HEK293 (cell line): ENCODE results near the gene DUSP2.
A peak's percentile ranks its signal among the peaks of the same experiment; 100 is the strongest.

Experiments
- CTCF ChIA-PET: fragments of 350-600 bp; formaldehyde crosslinking; extraction: SDS; loops from one replicate; lab custom pipeline; 2021; ENCODE audit warnings: antibody characterized with exemption; lab: Yijun Ruan, JAX
- POLR2A ChIA-PET: fragments of 300-600 bp; formaldehyde crosslinking; extraction: SDS; loops from one replicate; lab custom pipeline; 2020; ENCODE audit warnings: antibody characterized with exemption, inconsistent platforms; lab: Yijun Ruan, JAX
- H3K27ac ChIP-seq: fragments of 200-500 bp; sonication (Bioruptor generic); 2 replicates; pipeline ENCODE4 v1.5.1; 2014; ENCODE audit warnings: low read depth, low read length, control low read depth, inconsistent platforms; ENCODE audit errors: extremely low read depth
- H3K36me3 ChIP-seq, 2 experiments: fragments of 200-500 bp in 1 of 2; sonication (Bioruptor generic) in 1 of 2; 1 replicate in 1 of 2; 2 replicates in 1 of 2; pipeline ENCODE4 v1.5.1; 2014 to 2017; ENCODE audit warnings: inconsistent platforms in 2 of 2, low read length in 2 of 2; ENCODE audit not compliant: control insufficient read depth in 2 of 2, insufficient read depth in 1 of 2
- H3K4me1 ChIP-seq: fragments of 200-500 bp; sonication (Bioruptor generic); 2 replicates; pipeline ENCODE4 v1.5.1; 2014; ENCODE audit warnings: mild to moderate bottlenecking, low read length, inconsistent platforms; ENCODE audit not compliant: control insufficient read depth, insufficient read depth
- H3K4me3 ChIP-seq: 2 replicates; pipeline ENCODE4 v1.5.1; 2011; ENCODE audit warnings: low read depth, mild to moderate bottlenecking, control low read depth, low read length, moderate library complexity
- H3K9me3 ChIP-seq: fragments of 200-500 bp; sonication (Bioruptor generic); 2 replicates; pipeline ENCODE4 v1.5.1; 2014; ENCODE audit warnings: low read depth, low read length, inconsistent platforms; ENCODE audit not compliant: control insufficient read depth, insufficient read depth
- BCL11B ChIP-seq: fragments of 450-650 bp; formaldehyde crosslinking; IDR thresholded peaks from 2 replicates; pipeline ENCODE4 v1.5.1; 2016; ENCODE audit warnings: low read depth, missing biosample characterization, missing genetic modification characterization
- BCL6B ChIP-seq: fragments of 450-650 bp; formaldehyde crosslinking; IDR thresholded peaks from 2 replicates; pipeline ENCODE4 v1.5.1; 2017; ENCODE audit warnings: missing biosample characterization, missing genetic modification characterization
- EGR2 ChIP-seq: fragments of 450-650 bp; formaldehyde crosslinking; IDR thresholded peaks from 2 replicates; pipeline ENCODE4 v1.5.1; 2016; ENCODE audit warnings: low read depth, missing biosample characterization, missing genetic modification characterization
- GLIS2 ChIP-seq: fragments of 450-650 bp; formaldehyde crosslinking; IDR thresholded peaks from 2 replicates; pipeline ENCODE4 v1.5.1; 2016; ENCODE audit warnings: missing biosample characterization, missing genetic modification characterization
- HOXD13 ChIP-seq: sonication (generic); formaldehyde crosslinking; IDR thresholded peaks from 2 replicates; pipeline ENCODE4 v1.8.0; 2022; ENCODE audit warnings: missing genetic modification reagents, borderline replicate concordance
- KLF1 ChIP-seq: fragments of 450-650 bp; formaldehyde crosslinking; IDR thresholded peaks from 2 replicates; pipeline ENCODE4 v1.5.1; 2016; ENCODE audit warnings: missing biosample characterization, missing genetic modification characterization
- KLF10 ChIP-seq: fragments of 450-650 bp; IDR thresholded peaks from 2 replicates; pipeline ENCODE4 v1.5.1; 2018; ENCODE audit warnings: missing biosample characterization, mild to moderate bottlenecking, missing genetic modification characterization
- SCRT2 ChIP-seq: fragments of 450-650 bp; formaldehyde crosslinking; IDR thresholded peaks from 2 replicates; pipeline ENCODE4 v1.5.1; 2016; ENCODE audit warnings: missing biosample characterization, missing genetic modification characterization
- SP3 ChIP-seq: fragments of 450-650 bp; formaldehyde crosslinking; IDR thresholded peaks from 2 replicates; pipeline ENCODE4 v1.5.1; 2016; ENCODE audit warnings: missing biosample characterization, missing genetic modification characterization
- ZBTB20 ChIP-seq: fragments of 450-650 bp; formaldehyde crosslinking; IDR thresholded peaks from 2 replicates; pipeline ENCODE4 v1.5.1; 2016; ENCODE audit warnings: missing biosample characterization, missing genetic modification characterization
- ZBTB26 ChIP-seq: fragments of 450-650 bp; formaldehyde crosslinking; optimal IDR thresholded peaks from 2 replicates; pipeline ENCODE3; 2016; ENCODE audit warnings: missing biosample characterization, mild to moderate bottlenecking, missing genetic modification characterization
- ZFHX2 ChIP-seq: fragments of 450-650 bp; formaldehyde crosslinking; conservative IDR thresholded peaks from 2 replicates; pipeline ENCODE4 v1.5.1; 2016; ENCODE audit warnings: missing biosample characterization, missing genetic modification characterization
- ZFP69B ChIP-seq: fragments of 450-650 bp; formaldehyde crosslinking; IDR thresholded peaks from 2 replicates; pipeline ENCODE4 v1.5.1; 2016; ENCODE audit warnings: missing biosample characterization, missing genetic modification characterization
- ZNF112 ChIP-seq: fragments of 450-650 bp; formaldehyde crosslinking; IDR thresholded peaks from 2 replicates; pipeline ENCODE4 v1.5.0; 2017; ENCODE audit warnings: missing biosample characterization, missing genetic modification characterization
- ZNF223 ChIP-seq: fragments of 450-650 bp; formaldehyde crosslinking; IDR thresholded peaks from 2 replicates; pipeline ENCODE4 v1.5.1; 2016; ENCODE audit warnings: missing biosample characterization, missing genetic modification characterization
- ZNF404 ChIP-seq: fragments of 450-650 bp; formaldehyde crosslinking; IDR thresholded peaks from 2 replicates; pipeline ENCODE4 v1.5.1; 2017; ENCODE audit warnings: missing biosample characterization, missing genetic modification characterization
- ZNF473 ChIP-seq: fragments of 450-650 bp; formaldehyde crosslinking; IDR thresholded peaks from 2 replicates; pipeline ENCODE4 v1.5.1; 2017; ENCODE audit warnings: missing biosample characterization, missing genetic modification characterization
- ZNF624 ChIP-seq: fragments of 450-650 bp; formaldehyde crosslinking; IDR thresholded peaks from 2 replicates; pipeline ENCODE4 v1.5.1; 2017; ENCODE audit warnings: missing biosample characterization, missing genetic modification characterization
- ZNF692 ChIP-seq: fragments of 450-650 bp; formaldehyde crosslinking; IDR thresholded peaks from 2 replicates; pipeline ENCODE4 v1.5.1; 2016; ENCODE audit warnings: missing biosample characterization, missing genetic modification characterization
- ZNF704 ChIP-seq: fragments of 450-650 bp; formaldehyde crosslinking; IDR thresholded peaks from 2 replicates; pipeline ENCODE4 v1.5.1; 2016; ENCODE audit warnings: missing biosample characterization, missing genetic modification characterization
- ZNF747 ChIP-seq: fragments of 450-650 bp; formaldehyde crosslinking; IDR thresholded peaks from 2 replicates; pipeline ENCODE4 v1.5.1; 2016; ENCODE audit warnings: missing biosample characterization, missing genetic modification characterization
- TF ChIP-seq, protein P1 (sequence below): fragments of 450-650 bp; formaldehyde crosslinking; IDR thresholded peaks from 2 replicates; pipeline ENCODE4 v1.5.1; 2016; ENCODE audit warnings: missing biosample characterization, missing genetic modification characterization
- TF ChIP-seq, protein P2 (sequence below): sonication (generic); formaldehyde crosslinking; IDR thresholded peaks from 2 replicates; pipeline ENCODE4 v1.8.1; 2022; ENCODE audit warnings: mild to moderate bottlenecking, moderate library complexity, missing genetic modification reagents

Gene DUSP2

DNA sequence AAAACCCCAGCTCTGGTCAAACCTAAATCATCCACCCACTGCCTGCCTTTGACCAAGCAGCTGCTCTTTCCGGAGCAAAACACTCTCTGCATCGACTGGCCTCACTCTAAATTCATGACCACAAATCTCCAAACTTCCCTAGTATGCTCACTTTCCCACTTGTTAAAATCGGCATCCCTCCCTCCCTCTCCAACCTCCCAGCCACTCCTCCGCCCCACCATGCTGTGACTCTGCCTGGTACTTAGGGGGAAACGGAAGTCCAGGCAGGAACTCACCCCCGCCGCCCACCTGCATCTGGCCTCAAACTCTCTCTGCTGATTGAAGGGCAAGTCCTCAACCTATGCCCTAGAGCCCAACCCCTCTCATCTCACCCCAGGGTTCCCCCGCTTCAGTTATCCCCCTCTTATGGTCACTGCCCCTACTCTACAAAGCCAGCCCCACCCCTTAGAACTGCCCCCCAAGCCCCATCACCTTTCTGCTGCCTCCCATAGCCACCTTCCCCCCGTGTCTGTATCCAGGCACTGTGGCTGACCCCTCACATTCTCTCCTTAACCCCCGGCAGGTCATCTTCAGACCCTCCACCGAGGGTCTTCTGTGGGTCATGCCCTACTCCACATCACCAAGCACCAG, 25.0 kb downstream of the DUSP2 start:
- ChIA-PET POLR2A (no interaction called here), CTCF (interaction anchor here (2.2 kb wide), 1 partner anchor 54 kb away, joined by 13 read pairs; no protein-coding TSS in a partner anchor)
- TF ChIP-seq GLIS2 (tag by site-specific recombination) (no peak), ZNF747 (tag by site-specific recombination) (no peak), EGR2 (tag by site-specific recombination) (peak; percentile 80), ZFHX2 (tag by site-specific recombination) (peak; percentile 75)

GRCh38 chr2:96119389-96119751, 25.9 kb downstream of the DUSP2 start:
- Histone ChIP-seq H3K36me3 (no peaks in the 10 kb centered on the region), H3K4me3 (no peak overlapping the region), H3K9me3 (no peaks in the 10 kb centered on the region), H3K27ac (no peak overlapping the region), H3K4me1 (no peaks in the 10 kb centered on the region)
- no peak for TF ChIP-seq ZNF692 (tag by site-specific recombination)
- TF ChIP-seq ZNF223 (tag by site-specific recombination): no peak
- TF ChIP-seq BCL6B (tag by site-specific recombination): no peak
- no peak for TF ChIP-seq SP3 (tag by site-specific recombination)
- no peak for TF ChIP-seq SCRT2
- no peak for TF ChIP-seq ZBTB26 (tag by site-specific recombination)
- TF ChIP-seq ZBTB20: no peak
- TF ChIP-seq ZNF624: no peak
- TF ChIP-seq, protein P1, sequence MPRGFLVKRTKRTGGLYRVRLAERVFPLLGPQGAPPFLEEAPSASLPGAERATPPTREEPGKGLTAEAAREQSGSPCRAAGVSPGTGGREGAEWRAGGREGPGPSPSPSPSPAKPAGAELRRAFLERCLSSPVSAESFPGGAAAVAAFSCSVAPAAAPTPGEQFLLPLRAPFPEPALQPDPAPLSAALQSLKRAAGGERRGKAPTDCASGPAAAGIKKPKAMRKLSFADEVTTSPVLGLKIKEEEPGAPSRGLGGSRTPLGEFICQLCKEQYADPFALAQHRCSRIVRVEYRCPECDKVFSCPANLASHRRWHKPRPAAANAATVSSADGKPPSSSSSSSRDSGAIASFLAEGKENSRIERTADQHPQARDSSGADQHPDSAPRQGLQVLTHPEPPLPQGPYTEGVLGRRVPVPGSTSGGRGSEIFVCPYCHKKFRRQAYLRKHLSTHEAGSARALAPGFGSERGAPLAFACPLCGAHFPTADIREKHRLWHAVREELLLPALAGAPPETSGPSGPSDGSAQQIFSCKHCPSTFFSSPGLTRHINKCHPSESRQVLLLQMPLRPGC (tag by site-specific recombination): no peak
- POLR2A ChIA-PET: no interaction called here
- CTCF ChIA-PET: interaction anchor here (1.1 to 3.0 kb wide), 3 partner anchors 9 to 96 kb away, joined by 6 to 29 read pairs (median 13); no protein-coding TSS in a partner anchor

More for the DNA sequence above, 25.0 kb downstream of the DUSP2 start:
- Histone ChIP-seq H3K4me1 (no peaks in the 10 kb centered on the region), H3K27ac (no peak overlapping the region), H3K4me3 (no peak overlapping the region), H3K9me3 (no peaks in the 10 kb centered on the region), H3K36me3 (no peaks in the 10 kb centered on the region)

GRCh38 chr2:96118698-96119388, 26.4 kb downstream of the DUSP2 start:
- ChIA-PET CTCF (interaction anchor here (0.6 to 3.0 kb wide), 7 partner anchors 8 to 126 kb away, joined by 3 to 29 read pairs (median 5); partner anchors contain the start of gene ASTL), POLR2A (no interaction called here)
- TF ChIP-seq ZNF112 (tag by site-specific recombination): no peak
- no peak for TF ChIP-seq ZNF704 (tag by site-specific recombination)
- TF ChIP-seq, protein P2, sequence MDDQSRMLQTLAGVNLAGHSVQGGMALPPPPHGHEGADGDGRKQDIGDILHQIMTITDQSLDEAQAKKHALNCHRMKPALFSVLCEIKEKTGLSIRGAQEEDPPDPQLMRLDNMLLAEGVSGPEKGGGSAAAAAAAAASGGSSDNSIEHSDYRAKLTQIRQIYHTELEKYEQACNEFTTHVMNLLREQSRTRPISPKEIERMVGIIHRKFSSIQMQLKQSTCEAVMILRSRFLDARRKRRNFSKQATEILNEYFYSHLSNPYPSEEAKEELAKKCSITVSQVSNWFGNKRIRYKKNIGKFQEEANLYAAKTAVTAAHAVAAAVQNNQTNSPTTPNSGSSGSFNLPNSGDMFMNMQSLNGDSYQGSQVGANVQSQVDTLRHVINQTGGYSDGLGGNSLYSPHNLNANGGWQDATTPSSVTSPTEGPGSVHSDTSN (CRISPR knock-in tag): no peak
- no peak for TF ChIP-seq KLF10 (tag by site-specific recombination)
- no peak for TF ChIP-seq HOXD13 (CRISPR knock-in tag)
- TF ChIP-seq KLF1: no peak
- TF ChIP-seq BCL11B (tag by site-specific recombination): no peak
- no peak for TF ChIP-seq ZNF404
- TF ChIP-seq ZNF473 (tag by site-specific recombination): no peak
- no peak for TF ChIP-seq ZFP69B (tag by site-specific recombination)
- Histone ChIP-seq H3K9me3 (no peaks in the 10 kb centered on the region), H3K27ac (no peak overlapping the region), H3K4me3 (no peak overlapping the region), H3K36me3 (no peaks in the 10 kb centered on the region), H3K4me1 (no peaks in the 10 kb centered on the region)
